GM19043 (cell line): ENCODE results near the gene SLCO3A1.

Experiments used
- ATAC-seq: cut with Tn5 transposase; IDR thresholded peaks from one replicate; pipeline ENCODE4 v1.9.1; 2021; ENCODE audit warnings: low read depth; ENCODE audit not compliant: unreplicated experiment

The SLCO3A1 gene

GRCh38 chr15:92149465-92149864, 296.0 kb downstream of the SLCO3A1 start:
- ATAC-seq = no peak

- ATAC-seq = no peak
Measured at GRCh38 chr15:92151168-92151567, 297.7 kb downstream of the SLCO3A1 start.

GRCh38 chr15:92151741-92152140, 298.2 kb downstream of the SLCO3A1 start:
- no peak for ATAC-seq

DNA sequence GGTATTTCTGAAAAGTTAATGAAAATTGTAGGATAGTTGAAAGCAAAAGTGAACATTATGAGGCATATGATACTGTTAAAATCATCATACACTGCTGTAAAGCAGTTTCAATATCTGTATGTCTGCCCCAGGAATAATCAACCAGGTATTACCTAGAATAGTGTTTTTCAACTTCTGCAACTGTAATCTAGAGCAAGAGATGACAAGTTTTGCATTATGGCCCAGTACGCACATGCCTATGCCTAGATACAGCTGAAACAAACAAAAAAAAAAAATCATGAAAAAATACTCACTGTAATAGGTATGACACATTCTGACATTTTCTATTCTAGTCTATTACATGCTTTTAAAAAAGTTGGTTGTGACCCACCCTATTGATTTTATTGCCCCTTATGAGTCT, 299.5 kb downstream of the SLCO3A1 start:
- ATAC-seq = no peak

DNA sequence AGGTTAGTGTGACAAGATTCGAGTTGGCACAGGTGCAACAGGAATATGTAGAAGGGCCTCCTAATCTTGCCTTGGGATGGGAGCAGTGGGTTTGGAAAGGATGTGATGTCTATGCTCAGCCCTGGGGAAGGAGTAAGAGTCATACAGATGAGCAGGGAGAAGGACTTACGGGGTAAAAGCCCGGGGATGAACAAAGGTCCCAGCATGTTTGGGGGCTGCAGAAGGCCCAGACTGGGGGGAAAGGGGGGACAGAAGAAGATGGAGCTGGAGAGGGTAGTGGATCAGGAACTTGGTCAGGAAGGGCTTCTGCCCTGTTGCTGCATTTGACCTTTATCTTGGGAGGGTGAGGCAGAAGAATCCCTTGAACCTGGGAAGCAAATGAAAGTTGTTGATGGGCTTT, 300.1 kb downstream of the SLCO3A1 start:
- no peak for ATAC-seq

GRCh38 chr15:92155934-92156333, 302.4 kb downstream of the SLCO3A1 start:
- ATAC-seq = no peak

- ATAC-seq = no peak
Measured at GRCh38 chr15:92157666-92158298, 304.3 kb downstream of the SLCO3A1 start.

GRCh38 chr15:92158426-92158825, 304.9 kb downstream of the SLCO3A1 start:
- peak; percentile 29 for ATAC-seq

GRCh38 chr15:92159481-92159880, 306.0 kb downstream of the SLCO3A1 start:
- ATAC-seq = no peak

- ATAC-seq = no peak
Measured at GRCh38 chr15:92159906-92160841, 306.7 kb downstream of the SLCO3A1 start.

- peak; percentile 93 for ATAC-seq
Measured at GRCh38 chr15:92161039-92161670, 307.6 kb downstream of the SLCO3A1 start.

GRCh38 chr15:92162657-92163056, 309.1 kb downstream of the SLCO3A1 start:
- ATAC-seq = no peak

GRCh38 chr15:92163641-92164040, 310.1 kb downstream of the SLCO3A1 start:
- no peak for ATAC-seq

GRCh38 chr15:92164327-92165000, 311.0 kb downstream of the SLCO3A1 start:
- no peak for ATAC-seq

- ATAC-seq = no peak
Measured at GRCh38 chr15:92165001-92165346, 311.5 kb downstream of the SLCO3A1 start.

DNA sequence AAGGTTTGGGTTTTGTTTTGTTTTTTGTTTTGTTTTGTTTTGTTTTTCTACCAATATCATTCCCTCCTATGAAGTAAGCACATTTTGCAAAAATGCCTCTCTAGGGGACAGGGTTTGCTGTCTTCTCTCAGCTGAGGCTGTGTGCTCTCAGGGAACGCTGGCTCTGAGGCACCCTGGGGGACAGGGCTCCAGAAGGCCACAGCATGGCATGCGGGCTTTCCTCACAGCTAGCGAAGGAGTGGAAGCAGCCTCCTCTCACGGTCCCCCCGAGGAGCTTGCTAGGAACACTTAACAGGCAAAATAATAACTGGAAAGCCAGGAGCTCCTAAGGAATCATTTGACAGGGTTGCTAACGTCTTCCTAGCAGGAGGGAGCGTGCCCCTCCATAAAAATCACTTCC, 312.5 kb downstream of the SLCO3A1 start:
- no peak for ATAC-seq

GRCh38 chr15:92166751-92167405, 313.4 kb downstream of the SLCO3A1 start:
- ATAC-seq = no peak

DNA sequence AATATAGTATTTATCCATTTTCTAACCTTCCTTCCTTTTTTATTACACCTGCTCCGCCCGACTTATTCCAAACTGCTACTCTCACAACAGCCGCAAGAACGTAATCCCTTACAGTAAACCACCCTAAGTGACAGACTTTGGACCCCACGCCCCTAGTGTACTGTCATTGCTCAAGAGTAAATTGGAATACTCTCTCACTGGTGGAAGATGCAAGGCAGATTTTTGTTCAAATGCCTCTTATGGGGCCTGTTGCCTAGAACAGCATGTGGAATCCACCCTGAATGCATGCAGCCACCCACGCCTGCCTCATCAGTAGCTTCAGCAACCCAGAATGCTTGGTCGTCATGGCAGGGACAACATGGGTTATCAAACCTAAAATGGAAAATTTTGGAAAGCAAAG, 313.9 kb downstream of the SLCO3A1 start:
- ATAC-seq = no peak

DNA sequence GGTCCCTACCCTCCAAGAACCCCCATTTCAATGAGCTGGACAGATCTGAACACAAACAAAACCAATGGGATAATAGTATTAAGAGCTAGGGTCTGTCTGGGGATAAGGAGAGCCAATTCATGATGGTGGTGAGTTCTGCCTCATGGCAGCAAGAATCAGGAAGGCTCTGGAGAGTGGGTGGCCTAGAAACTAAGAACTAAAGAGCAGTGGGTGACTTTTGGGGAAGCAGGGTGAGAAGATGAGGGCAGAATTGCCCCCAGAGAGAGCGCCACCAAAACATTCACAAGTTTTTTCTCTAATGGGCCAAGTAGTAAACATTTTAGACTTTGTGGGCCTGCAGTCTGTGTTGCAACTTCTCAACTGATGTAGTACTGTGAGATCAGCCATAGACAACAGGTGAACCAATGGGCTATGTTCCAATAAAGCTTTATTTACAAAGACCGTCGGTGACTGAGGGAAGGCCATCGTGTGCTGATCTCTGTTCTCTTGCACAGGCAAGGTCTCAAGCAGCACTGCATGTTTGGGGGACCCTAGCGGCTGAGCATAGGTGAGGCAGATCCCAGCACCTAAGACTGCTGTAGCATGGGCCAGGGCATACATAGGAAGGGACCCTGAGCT, 314.7 kb downstream of the SLCO3A1 start:
- ATAC-seq = no peak

- ATAC-seq = no peak
Measured at GRCh38 chr15:92170897-92171296, 317.4 kb downstream of the SLCO3A1 start.
